K562 (cell line): Measurements from ENCODE around the gene LGALS3BP. TPM values are rescaled to one million over a fixed set of nuclear protein-coding genes. Genes with fewer than 3 reads are reported as not detected.

Experiments used
- CREB1 ChIP-seq, 2 experiments: sonication (generic) in 1 of 2; formaldehyde crosslinking in 1 of 2; IDR thresholded peaks; 2 replicates each; pipeline versions ENCODE4 v1.6.1 to v1.8.0; 2012 to 2022; ENCODE audit warnings: inconsistent platforms in 1 of 2, mild to moderate bottlenecking in 1 of 2, missing genetic modification reagents in 1 of 2, moderate library complexity in 1 of 2
- NR4A1 ChIP-seq, 2 experiments: fragments of 250-450 bp in 1 of 2; fragments of 450-650 bp in 1 of 2; sonication (Bioruptor Pico) in 1 of 2; IDR thresholded peaks; 2 replicates each; pipeline versions ENCODE4 v1.4.0 to v1.6.1; 2016 to 2020; ENCODE audit warnings: mild to moderate bottlenecking in 2 of 2, missing compliant biosample characterization in 1 of 2, missing genetic modification characterization in 1 of 2, moderate library complexity in 1 of 2
- PHB2 ChIP-seq: fragments of 450-650 bp; IDR thresholded peaks from 2 replicates; pipeline ENCODE4 v1.6.1; 2017; ENCODE audit warnings: low read depth
- ZNF263 ChIP-seq: sonication (generic); formaldehyde crosslinking; IDR thresholded peaks from 2 replicates; pipeline ENCODE4 v1.8.0; 2022; ENCODE audit warnings: mild to moderate bottlenecking, missing genetic modification reagents, borderline replicate concordance
- ZNF407 ChIP-seq: fragments of 450-650 bp; IDR thresholded peaks from 2 replicates; pipeline ENCODE4 v1.6.1; 2016; ENCODE audit warnings: low read depth
- polyA plus RNA-seq, 8 experiments: library from polyadenylated mRNA; depleted of rRNA in 4 of 8; stranded (reverse) in 5 of 8; unstranded in 3 of 8; fragments of >200 nt; fragmentation: Nextera tagmentation in 2 of 8; fragmentation: Illumina TruSeq in 1 of 8; extraction: Ambion mirVana in 2 of 8; extraction: Trizol in 1 of 8; gene quantifications; 2 replicates each; pipeline versions ENCODE4 v1.2.1 to v1.2.3, GENCODE V29; 2011 to 2014; ENCODE audit warnings: inconsistent platforms in 1 of 8, missing spikeins in 1 of 8
- total RNA-seq, 7 experiments: library from RNA; depleted of rRNA in 6 of 7; stranded (reverse); fragments of >200 nt in 6 of 7; fragmentation: Illumina TruSeq in 2 of 7; extraction: Trizol in 2 of 7; gene quantifications; 2 replicates each; pipeline versions ENCODE4 v1.2.1 to v1.2.3, GENCODE V29; 2011 to 2021; ENCODE audit warnings: low replicate concordance in 1 of 7

LGALS3BP gene
- total and polyA plus RNA-seq, 9 of the 15 experiments (the other 6 are each of a cell fraction or from before 2014, with no cell fraction given) = 0.39 to 5.3 (median 3.2) TPM

GRCh38 chr17:78962345-78962983 lies 17.3 kb downstream of the LGALS3BP start (continued):
- TF ChIP-seq ZNF407 (no peak), PHB2 (no peak), NR4A1 (CRISPR knock-in tag; IDR thresholded peaks at IDR 0.05) (no peak), NR4A1 (tag; IDR thresholded peaks at IDR 0.05) (no peak), CREB1 (IDR thresholded peaks at IDR 0.05) (no peak), CREB1 (CRISPR knock-in tag; IDR thresholded peaks at IDR 0.05) (no peak), ZNF263 (no peak)
